K562 (cell line): Measurements from ENCODE around the gene OPHN1.
"Not testable (repeated sequence)": the region's sequence is repeated elsewhere in the genome, so short reads cannot be mapped to it uniquely, and the experiment has no call there.

ENCODE experiments used
- CHCHD3 ChIP-seq: fragments of 250-450 bp; sonication (Bioruptor Pico); IDR thresholded peaks from 2 replicates; pipeline ENCODE4 v2.1.2; 2022; ENCODE audit warnings: mild to moderate bottlenecking
- HNRNPK ChIP-seq: fragments of 200-400 bp; formaldehyde crosslinking; IDR thresholded peaks from one replicate; pipeline ENCODE4 v1.6.1; 2018; ENCODE audit warnings: mild to moderate bottlenecking, low read depth, low read length; ENCODE audit not compliant: poor library complexity, severe bottlenecking
- LARP7 ChIP-seq: fragments of 450-650 bp; IDR thresholded peaks from 2 replicates; pipeline ENCODE4 v1.6.1; 2016
- MTA3 ChIP-seq: fragments of 450-650 bp; formaldehyde crosslinking; IDR thresholded peaks from 2 replicates; pipeline ENCODE4 v1.6.1; 2017; ENCODE audit warnings: mild to moderate bottlenecking, borderline replicate concordance
- POLR2AphosphoS5 ChIP-seq: IDR thresholded peaks from 2 replicates; pipeline ENCODE4 v1.6.1; 2011; ENCODE audit warnings: mild to moderate bottlenecking, low read depth, low read length, moderate library complexity; ENCODE audit not compliant: control insufficient read depth, insufficient read depth
- ZNF121 ChIP-seq: sonication (generic); formaldehyde crosslinking; conservative IDR thresholded peaks from 2 replicates; pipeline ENCODE4 v1.8.0; 2022; ENCODE audit warnings: missing genetic modification reagents
- ZNF274 ChIP-seq: IDR thresholded peaks from 2 replicates; pipeline ENCODE4 v1.6.1; 2011; ENCODE audit warnings: low read depth, mild to moderate bottlenecking, low read length, moderate library complexity, borderline replicate concordance
- TF ChIP-seq, protein P1 (sequence below), 2 experiments: fragments of 450-650 bp; IDR thresholded peaks; 2 replicates each; pipeline ENCODE4 v1.6.1; 2016
- TF ChIP-seq, protein P2 (sequence below), 3 experiments: IDR thresholded peaks in 2 of 3; conservative IDR thresholded peaks in 1 of 3; 2 replicates each; pipeline ENCODE4 v1.5.1; 2011 to 2012; ENCODE audit warnings: low read length in 3 of 3, mild to moderate bottlenecking in 3 of 3, control low read depth in 2 of 3, improper control_type of control experiment in 1 of 3, inconsistent platforms in 1 of 3, low read depth in 1 of 3, mixed read lengths in 1 of 3, moderate library complexity in 1 of 3; ENCODE audit not compliant: insufficient read depth in 2 of 3

DNA sequence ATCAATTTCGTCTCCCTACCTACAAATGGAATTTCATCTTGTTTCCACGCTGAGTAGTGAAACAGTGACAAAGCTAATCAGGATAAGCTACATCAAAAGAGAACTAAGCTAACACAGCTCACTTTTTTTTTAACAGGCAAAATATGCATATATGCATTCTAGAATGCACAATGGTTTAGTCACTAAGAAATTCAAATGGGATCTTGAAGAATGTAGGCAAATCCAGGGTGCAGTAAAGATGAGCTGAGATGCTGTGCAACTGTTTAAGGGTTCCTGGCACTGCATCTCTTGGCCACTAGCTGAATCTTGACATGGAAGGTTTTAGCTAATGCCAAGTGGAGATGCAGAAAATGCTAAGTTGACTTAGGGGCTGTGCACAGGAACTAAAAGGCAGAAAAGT is 363.2 kb downstream of the OPHN1 start:
- not testable (repeated sequence) for TF ChIP-seq MTA3; POLR2AphosphoS5; ZNF274; HNRNPK; LARP7; ZNF121 (CRISPR knock-in tag); CHCHD3 (CRISPR knock-in tag)
- TF ChIP-seq, protein P1, sequence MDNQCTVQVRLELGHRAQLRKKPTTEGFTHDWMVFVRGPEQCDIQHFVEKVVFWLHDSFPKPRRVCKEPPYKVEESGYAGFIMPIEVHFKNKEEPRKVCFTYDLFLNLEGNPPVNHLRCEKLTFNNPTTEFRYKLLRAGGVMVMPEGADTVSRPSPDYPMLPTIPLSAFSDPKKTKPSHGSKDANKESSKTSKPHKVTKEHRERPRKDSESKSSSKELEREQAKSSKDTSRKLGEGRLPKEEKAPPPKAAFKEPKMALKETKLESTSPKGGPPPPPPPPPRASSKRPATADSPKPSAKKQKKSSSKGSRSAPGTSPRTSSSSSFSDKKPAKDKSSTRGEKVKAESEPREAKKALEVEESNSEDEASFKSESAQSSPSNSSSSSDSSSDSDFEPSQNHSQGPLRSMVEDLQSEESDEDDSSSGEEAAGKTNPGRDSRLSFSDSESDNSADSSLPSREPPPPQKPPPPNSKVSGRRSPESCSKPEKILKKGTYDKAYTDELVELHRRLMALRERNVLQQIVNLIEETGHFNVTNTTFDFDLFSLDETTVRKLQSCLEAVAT (IDR thresholded peaks at IDR 0.05) = not testable (repeated sequence)
- TF ChIP-seq, protein P2, sequence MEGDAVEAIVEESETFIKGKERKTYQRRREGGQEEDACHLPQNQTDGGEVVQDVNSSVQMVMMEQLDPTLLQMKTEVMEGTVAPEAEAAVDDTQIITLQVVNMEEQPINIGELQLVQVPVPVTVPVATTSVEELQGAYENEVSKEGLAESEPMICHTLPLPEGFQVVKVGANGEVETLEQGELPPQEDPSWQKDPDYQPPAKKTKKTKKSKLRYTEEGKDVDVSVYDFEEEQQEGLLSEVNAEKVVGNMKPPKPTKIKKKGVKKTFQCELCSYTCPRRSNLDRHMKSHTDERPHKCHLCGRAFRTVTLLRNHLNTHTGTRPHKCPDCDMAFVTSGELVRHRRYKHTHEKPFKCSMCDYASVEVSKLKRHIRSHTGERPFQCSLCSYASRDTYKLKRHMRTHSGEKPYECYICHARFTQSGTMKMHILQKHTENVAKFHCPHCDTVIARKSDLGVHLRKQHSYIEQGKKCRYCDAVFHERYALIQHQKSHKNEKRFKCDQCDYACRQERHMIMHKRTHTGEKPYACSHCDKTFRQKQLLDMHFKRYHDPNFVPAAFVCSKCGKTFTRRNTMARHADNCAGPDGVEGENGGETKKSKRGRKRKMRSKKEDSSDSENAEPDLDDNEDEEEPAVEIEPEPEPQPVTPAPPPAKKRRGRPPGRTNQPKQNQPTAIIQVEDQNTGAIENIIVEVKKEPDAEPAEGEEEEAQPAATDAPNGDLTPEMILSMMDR (IDR thresholded peaks at IDR 0.05 in 2 of 3, conservative IDR thresholded peaks at IDR 0.05 in 1 of 3; ENCODE audit: insufficient read depth in 2 of 3, low read depth in 1 of 3, low read length in 3 of 3) = not testable (repeated sequence)
